Measurements from ENCODE around the gene KLRF1.

The KLRF1 gene

DNA sequence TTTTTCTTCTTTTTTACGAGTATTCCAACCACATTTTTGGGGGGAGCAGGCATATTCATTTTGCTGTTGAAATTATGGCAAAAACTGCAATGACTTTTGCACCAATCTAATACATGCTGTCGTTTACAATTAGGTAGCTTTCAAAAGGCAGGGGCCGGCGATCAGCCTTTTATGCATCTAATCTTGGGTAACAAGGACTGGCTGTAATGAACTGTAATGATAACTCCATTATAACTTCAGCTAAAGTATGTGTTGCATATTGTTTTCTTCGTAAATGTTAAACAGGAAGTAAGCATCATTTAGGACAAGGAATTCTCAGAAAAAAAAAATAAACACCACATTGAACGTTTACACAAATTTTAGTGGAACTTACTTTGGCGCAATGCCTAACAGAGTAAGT lies 30.3 kb upstream of the KLRF1 start:
- H3K9me3 Mint-ChIP-seq = peaks cover 3% of the 10 kb centered on the region
- DNase-seq (ENCODE audit: low spot score in 2 of 2) (no peak), ATAC-seq (no peak)
- H3K27ac Mint-ChIP-seq = peak overlapping the region; percentile 78
- peak overlapping the region; percentile 63 for H3K4me3 Mint-ChIP-seq
- H3K4me1 Mint-ChIP-seq = peaks cover 48% of the 10 kb centered on the region
- peaks cover 17% of the 10 kb centered on the region for H3K36me3 Mint-ChIP-seq

DNA sequence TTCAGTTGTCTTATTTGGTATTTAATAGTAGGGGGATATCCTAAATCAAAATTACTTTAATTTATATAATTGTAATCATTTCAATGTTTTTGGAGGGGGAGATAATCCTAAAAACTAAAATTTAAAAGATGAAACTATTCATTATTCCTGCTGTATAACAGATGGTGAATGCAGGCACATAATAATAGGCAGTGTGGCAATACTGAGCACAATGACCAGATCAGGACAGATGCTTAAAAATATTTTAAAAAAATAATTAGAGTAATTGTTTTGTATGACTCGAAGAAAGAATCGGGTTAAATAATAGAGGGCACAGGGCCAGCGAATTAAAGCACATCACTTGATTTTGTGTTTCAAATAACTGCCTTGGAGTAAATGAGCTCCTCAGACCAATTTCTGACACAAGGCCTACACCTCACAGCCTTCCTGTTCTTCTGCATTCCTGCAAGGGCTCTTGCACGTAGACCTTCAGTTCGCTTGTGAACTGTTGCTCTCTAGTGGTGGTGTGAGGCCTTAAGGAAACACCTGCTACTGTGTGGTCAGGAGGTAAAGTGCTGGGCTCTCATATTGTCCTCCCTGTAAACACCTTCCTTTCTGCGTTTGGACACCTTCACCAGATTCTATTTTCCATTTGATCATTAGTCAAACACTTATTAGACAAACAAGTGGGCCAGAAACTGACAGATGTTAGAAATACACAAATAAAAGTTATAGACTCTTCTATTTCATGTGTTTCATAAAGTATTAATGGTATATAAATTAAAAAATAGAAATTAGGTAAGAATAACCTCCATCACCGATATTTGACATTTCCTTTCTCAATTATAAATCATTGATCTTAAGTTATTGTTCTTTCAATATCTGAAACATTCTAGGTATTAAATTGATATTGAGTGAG lies 29.3 kb upstream of the KLRF1 start:
- peak overlapping the region; percentile 22 for H3K4me3 Mint-ChIP-seq
- peak overlapping the region; percentile 78 for H3K27ac Mint-ChIP-seq
- DNase-seq (ENCODE audit: low spot score in 2 of 2) (peak; percentile 28 to 68), ATAC-seq (peak; percentile 96)
- H3K4me1 Mint-ChIP-seq = peaks cover 45% of the 10 kb centered on the region
- H3K9me3 Mint-ChIP-seq = peaks cover 3% of the 10 kb centered on the region
- peaks cover 17% of the 10 kb centered on the region for H3K36me3 Mint-ChIP-seq

DNA sequence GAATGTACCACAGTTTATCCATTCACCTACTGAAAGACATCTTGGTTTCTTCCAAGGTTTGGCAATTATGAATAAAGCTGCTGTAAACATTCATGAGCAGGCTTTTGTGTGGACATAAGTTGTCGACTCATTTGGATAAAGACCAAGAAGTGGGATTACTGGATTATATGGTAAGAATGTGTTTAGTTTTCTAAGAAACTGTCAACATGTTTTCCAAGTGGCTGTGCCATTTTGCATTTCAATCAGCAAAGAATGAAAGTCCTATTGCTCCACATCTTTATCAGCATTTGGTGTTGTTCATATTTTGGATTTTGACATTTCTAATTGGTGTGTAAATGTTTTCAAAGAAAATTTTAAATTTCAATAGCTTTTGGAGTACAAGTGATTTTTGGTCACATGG lies 27.3 kb upstream of the KLRF1 start:
- no peaks in the 10 kb centered on the region for H3K9me3 Mint-ChIP-seq
- peaks cover 11% of the 10 kb centered on the region for H3K36me3 Mint-ChIP-seq
- H3K4me1 Mint-ChIP-seq = peaks cover 27% of the 10 kb centered on the region
- no peak overlapping the region for H3K27ac Mint-ChIP-seq
- H3K4me3 Mint-ChIP-seq = no peak overlapping the region
- DNase-seq (ENCODE audit: low spot score in 2 of 2) (no peak), ATAC-seq (no peak)

DNA sequence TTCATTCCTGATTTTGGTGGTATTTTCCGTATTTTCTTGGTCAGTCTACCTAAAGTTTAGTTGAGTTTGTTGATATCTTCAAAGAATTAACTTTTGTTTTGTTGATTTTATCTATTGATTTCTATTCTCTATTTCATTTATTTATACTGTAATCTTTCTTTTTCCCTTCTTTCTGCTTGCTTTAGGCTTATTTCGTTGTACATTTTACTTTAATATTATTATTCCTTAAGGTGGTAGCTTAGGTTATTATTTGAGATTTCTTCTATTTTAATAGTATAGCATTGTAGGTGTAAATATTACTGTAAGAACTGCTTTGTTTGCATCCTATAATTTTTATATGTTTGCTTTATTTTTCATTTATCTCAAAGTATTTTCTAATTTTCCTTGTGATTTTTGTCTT lies 21.4 kb upstream of the KLRF1 start:
- no peak overlapping the region for H3K27ac Mint-ChIP-seq
- peaks cover 4% of the 10 kb centered on the region for H3K4me1 Mint-ChIP-seq
- DNase-seq (ENCODE audit: low spot score in 2 of 2) (no peak), ATAC-seq (no peak)
- no peak overlapping the region for H3K4me3 Mint-ChIP-seq
- H3K36me3 Mint-ChIP-seq = no peaks in the 10 kb centered on the region
- no peaks in the 10 kb centered on the region for H3K9me3 Mint-ChIP-seq

DNA sequence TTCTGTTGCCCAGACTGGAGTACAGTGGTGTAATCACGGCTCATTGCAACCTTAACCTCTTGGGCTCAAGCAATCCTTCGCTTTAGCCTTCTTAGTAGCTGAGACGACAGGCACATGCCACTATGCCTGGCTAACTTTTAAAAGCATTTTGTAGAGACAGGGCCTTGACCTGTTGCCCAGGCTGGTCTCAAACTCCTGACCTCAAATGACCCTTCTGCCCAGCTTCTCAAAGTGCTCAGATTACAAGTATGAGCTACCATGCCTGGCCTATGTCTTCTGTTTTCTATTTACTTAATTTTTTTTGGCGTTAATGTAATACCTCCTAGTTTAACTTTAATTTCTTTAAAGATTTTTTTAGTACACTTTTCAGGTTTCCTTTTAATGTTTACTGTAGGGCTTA lies 20.6 kb upstream of the KLRF1 start:
- no peak overlapping the region for H3K27ac Mint-ChIP-seq
- no peak overlapping the region for H3K4me3 Mint-ChIP-seq
- ATAC-seq = no peak
- H3K9me3 Mint-ChIP-seq = no peaks in the 10 kb centered on the region
- peaks cover 4% of the 10 kb centered on the region for H3K4me1 Mint-ChIP-seq
- H3K36me3 Mint-ChIP-seq = no peaks in the 10 kb centered on the region
- no peak for DNase-seq (ENCODE audit: low spot score in 2 of 2)

DNA sequence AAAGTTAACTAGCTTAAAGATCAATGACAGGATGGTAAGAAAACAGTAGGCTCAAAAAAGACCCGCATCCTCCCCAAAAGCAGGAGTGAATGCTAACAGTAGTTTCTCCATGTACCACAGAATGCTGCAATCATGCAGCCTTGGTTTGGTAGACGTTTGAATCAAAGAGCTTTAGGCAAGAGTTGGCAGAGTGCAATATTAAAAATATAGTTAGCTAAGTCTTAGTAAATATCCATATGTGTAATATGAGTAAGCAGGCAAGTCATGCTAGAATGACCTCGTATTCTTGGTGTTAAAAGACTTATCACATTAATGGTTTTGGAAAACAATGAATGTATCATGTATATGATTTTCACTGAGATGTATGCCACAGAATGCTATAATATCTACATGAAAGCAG lies 18.8 kb upstream of the KLRF1 start:
- H3K36me3 Mint-ChIP-seq = no peaks in the 10 kb centered on the region
- H3K4me3 Mint-ChIP-seq = no peak overlapping the region
- H3K9me3 Mint-ChIP-seq = no peaks in the 10 kb centered on the region
- DNase-seq (ENCODE audit: low spot score in 2 of 2) (no peak), ATAC-seq (no peak)
- no peak overlapping the region for H3K27ac Mint-ChIP-seq
- peaks cover 4% of the 10 kb centered on the region for H3K4me1 Mint-ChIP-seq

DNA sequence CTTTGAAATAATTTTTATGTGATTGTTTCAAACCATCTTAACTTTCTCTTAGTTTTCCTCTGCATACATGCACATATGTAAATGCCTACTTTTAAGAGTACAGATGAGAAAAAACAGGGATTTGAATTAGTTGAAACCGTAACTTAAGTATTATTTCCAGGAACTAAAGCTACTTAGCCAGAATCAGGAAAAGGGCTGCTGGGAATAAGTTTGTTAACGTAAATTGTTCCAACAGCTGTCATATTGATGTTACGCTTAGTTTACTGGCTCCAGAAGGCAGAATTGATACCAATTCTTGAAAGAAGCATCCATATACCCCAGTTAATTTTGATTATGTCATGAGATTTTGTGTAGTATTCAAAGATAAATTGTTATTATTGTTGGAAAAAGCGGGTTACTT lies 17.9 kb upstream of the KLRF1 start:
- H3K4me3 Mint-ChIP-seq = no peak overlapping the region
- no peak overlapping the region for H3K27ac Mint-ChIP-seq
- ATAC-seq = no peak
- no peaks in the 10 kb centered on the region for H3K9me3 Mint-ChIP-seq
- no peak for DNase-seq (ENCODE audit: low spot score in 2 of 2)
- no peaks in the 10 kb centered on the region for H3K36me3 Mint-ChIP-seq
- peaks cover 13% of the 10 kb centered on the region for H3K4me1 Mint-ChIP-seq

DNA sequence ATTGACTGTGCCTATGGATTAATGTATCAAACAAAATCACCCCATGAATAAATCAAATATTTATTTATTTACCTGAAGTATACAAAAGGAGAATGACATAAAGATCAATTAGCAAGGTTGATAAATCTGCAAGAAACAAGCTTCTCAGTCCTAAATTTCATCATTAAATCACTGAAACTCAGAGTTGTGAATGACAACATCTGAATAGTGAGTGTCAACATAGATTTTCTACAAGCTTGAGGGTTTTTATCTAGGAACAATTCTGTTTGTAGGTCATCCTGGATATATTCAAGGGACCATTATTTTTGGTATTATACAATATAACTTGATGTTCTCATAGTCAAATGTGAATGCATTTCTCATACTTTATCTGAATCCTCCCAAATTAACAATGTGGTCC lies 17.4 kb upstream of the KLRF1 start:
- Mint-ChIP-seq H3K36me3 (no peaks in the 10 kb centered on the region), H3K4me3 (no peak overlapping the region), H3K4me1 (peaks cover 13% of the 10 kb centered on the region), H3K27ac (no peak overlapping the region), H3K9me3 (no peaks in the 10 kb centered on the region)
- no peak for ATAC-seq
- no peak for DNase-seq (ENCODE audit: low spot score in 2 of 2)

DNA sequence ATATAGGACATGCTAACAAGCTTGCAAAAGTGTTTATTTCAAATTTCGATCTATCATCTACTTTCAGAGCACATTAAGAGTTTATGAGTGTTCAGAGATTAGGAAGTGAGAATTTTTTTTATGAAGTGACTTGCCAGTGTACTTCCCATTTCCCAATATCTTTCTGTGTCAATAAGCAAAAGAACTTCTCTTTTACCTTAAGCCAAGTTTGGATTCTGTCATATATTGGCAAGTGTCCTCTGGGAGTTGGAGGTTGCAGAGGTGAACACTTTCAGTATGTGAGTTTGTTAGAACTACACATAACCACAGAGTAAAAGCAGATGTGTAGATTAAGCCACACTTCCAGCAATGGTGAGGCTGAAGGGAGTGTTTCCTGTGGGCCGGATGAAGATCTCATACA lies 16.6 kb upstream of the KLRF1 start:
- Mint-ChIP-seq H3K9me3 (no peaks in the 10 kb centered on the region), H3K4me1 (peaks cover 13% of the 10 kb centered on the region), H3K36me3 (no peaks in the 10 kb centered on the region), H3K27ac (no peak overlapping the region), H3K4me3 (no peak overlapping the region)
- ATAC-seq (no peak), DNase-seq (ENCODE audit: low spot score in 2 of 2) (no peak)

DNA sequence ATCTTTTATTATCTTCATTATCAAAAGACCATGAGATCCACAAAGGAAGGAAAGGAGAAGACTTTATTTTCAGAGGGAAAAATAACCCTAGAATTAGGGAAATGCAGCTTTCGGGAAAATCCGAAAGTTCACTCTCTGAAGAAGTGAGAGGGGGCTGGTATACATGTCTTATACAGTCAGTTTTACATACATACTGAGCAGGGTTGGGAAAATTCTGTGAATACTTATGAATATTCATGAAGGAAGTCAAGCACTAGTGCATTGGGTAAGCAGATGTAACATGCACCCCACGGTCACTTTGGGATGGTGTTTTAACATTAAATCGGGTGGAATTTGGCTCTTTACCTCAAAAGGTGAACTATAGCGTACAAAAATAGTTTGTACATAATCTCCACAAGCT lies 15.7 kb upstream of the KLRF1 start:
- Mint-ChIP-seq H3K4me3 (no peak overlapping the region), H3K27ac (no peak overlapping the region), H3K36me3 (no peaks in the 10 kb centered on the region), H3K4me1 (peaks cover 13% of the 10 kb centered on the region), H3K9me3 (no peaks in the 10 kb centered on the region)
- ATAC-seq (no peak), DNase-seq (ENCODE audit: low spot score in 2 of 2) (no peak)

DNA sequence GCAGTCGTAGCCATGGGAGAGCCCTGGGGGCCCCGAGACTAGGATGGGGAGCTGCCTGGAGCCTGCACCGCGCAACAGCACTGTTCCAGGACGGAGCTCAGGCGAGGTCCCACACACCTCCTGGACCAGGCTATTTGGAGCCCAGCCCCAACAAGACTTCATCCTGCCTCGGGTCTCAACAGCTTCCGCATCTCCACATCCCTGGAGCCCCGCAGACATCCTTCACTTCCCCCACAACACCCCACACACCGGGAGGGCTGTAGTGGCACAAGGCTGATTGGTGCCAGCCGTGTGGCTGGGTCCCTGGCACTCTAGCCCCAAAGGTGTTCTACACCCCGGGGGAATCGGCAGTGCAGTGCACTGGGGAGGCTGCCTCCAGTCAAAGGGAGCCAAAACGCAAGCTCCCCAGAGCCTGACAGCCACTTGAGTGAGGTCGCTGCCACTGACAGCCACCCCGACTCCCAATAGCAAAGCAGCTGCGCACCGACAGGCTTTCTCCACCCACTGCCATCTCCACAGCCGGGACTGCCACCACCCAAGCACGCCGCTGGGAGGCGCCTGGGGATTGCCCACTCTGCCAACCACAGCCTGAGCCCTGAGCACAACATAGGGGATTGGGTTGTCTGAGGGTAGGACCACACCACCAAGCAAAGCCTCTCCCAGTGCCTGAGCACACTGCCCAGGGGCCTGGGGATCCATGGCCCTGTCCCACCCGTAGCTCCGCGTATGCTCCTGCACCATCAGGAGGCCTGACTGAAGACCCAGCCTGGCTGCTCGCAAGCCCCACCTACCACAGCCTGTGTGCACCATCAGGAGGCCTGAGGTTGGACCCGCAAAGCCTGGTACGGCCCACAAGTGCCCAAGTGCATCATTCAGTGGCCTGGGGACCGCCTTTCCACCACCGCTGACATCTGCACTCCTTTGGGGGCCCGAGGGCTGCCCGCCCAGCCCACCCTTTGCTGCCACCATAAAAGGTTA lies 13.2 kb upstream of the KLRF1 start:
- Mint-ChIP-seq H3K27ac (no peak overlapping the region), H3K36me3 (no peaks in the 10 kb centered on the region), H3K4me3 (peak overlapping the region; percentile 87), H3K9me3 (no peaks in the 10 kb centered on the region), H3K4me1 (peaks cover 23% of the 10 kb centered on the region)
- DNase-seq (ENCODE audit: low spot score in 2 of 2) (peak; percentile 95 to 97), ATAC-seq (peak; percentile 98)

DNA sequence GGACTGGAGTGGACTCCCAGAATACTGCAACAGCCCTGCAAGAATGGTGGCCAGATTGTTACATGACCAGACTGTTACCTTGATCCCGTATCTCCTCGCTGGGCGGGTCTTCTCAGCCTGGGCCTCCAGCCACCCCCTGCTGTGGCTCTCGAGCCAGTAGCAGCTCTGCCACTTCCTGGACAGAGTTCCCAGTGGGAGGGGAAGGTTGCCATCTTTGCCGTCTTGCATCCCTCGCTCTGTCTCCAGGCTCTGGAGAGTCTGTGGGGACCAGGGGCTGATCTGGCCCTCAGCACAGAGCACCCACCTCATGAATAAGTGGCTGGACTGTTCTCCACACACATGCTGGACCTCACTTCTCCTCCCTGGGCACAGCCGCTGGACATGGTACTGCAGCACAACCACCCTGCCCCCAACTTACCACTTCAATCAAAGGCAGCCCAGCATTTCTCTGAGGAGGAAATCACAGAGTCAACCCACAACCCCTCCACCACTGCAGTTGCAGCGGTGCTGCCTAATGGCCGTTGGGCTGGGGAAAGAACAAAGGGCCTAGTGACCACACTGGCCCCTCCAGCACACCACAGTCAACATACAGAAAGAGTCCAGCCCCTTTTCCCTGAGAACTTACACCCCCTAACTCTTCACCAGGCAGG lies 6.9 kb upstream of the KLRF1 start:
- no peaks in the 10 kb centered on the region for H3K36me3 Mint-ChIP-seq
- H3K4me1 Mint-ChIP-seq = peaks cover 42% of the 10 kb centered on the region
- no peak overlapping the region for H3K4me3 Mint-ChIP-seq
- ATAC-seq (no peak), DNase-seq (ENCODE audit: low spot score in 2 of 2) (no peak)
- peak overlapping the region; percentile 29 for H3K27ac Mint-ChIP-seq
- peaks cover 3% of the 10 kb centered on the region for H3K9me3 Mint-ChIP-seq

DNA sequence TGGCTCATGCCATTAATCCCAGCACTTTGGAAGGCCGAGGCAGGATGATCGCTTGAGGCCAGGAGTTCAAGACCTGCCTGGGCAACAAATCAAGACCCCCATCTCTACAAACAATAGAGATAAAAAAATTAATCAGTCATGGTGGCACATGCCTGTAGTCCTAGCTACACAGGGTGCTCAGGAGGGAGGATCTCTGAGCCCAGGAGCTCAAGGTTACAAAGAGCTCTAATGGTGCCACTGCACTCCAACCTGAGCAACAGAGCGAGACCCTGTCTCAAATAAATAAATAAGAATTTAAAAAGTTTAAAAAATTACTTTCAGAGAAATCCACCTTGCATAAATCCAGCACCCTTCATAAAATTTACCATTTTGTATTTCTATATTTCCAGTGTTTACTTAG lies 2.2 kb downstream of the KLRF1 start:
- DNase-seq (ENCODE audit: low spot score in 2 of 2) (no peak), ATAC-seq (no peak)
- peaks cover 6% of the 10 kb centered on the region for H3K36me3 Mint-ChIP-seq
- peak overlapping the region; percentile 43 for H3K4me3 Mint-ChIP-seq
- H3K4me1 Mint-ChIP-seq = peaks cover 20% of the 10 kb centered on the region
- peak overlapping the region; percentile 88 for H3K27ac Mint-ChIP-seq
- H3K9me3 Mint-ChIP-seq = no peaks in the 10 kb centered on the region

DNA sequence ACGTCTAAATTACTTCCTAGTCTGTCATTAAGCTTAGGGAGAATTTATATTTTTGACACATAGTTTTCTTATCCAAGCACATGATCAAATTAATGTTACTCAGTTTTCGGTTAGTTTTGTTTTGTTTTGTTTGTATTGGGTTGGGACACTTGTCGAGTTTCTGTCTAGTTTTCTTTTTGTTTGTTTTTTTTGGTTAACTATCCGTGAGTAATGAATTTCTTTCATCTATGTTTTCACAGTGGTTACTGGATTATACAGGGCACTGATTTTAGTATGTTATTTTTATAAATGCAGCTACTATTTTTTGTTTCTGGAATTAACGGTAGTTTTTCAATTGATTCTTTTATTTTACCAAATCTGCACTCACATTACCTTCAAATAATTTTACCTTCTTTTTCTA lies 2.7 kb downstream of the KLRF1 start:
- H3K36me3 Mint-ChIP-seq = peaks cover 6% of the 10 kb centered on the region
- ATAC-seq (no peak), DNase-seq (ENCODE audit: low spot score in 2 of 2) (no peak)
- peaks cover 15% of the 10 kb centered on the region for H3K4me1 Mint-ChIP-seq
- H3K9me3 Mint-ChIP-seq = no peaks in the 10 kb centered on the region
- peak overlapping the region; percentile 88 for H3K27ac Mint-ChIP-seq
- H3K4me3 Mint-ChIP-seq = peak overlapping the region; percentile 43

DNA sequence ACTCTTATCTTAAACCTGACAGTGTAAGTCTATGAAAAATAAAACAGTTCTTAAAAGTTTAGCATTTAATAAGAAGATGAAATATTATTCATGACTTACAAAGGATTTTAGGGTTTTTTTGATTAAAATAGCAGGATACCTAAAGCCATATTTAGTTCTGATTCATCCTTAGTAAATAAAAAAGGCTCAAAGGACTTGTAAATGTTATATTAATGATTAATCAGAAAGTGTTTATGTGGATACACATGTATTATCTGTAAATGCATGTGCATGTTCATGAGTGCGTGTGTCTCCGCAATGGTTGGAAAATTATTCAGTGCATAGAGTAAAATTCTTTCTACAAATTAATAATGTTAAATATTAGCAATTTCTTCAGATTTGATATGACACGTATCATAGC lies 4.4 kb downstream of the KLRF1 start:
- Mint-ChIP-seq H3K4me3 (no peak overlapping the region), H3K4me1 (peaks cover 1% of the 10 kb centered on the region), H3K36me3 (peaks cover 1% of the 10 kb centered on the region), H3K27ac (no peak overlapping the region), H3K9me3 (no peaks in the 10 kb centered on the region)
- DNase-seq (ENCODE audit: low spot score in 2 of 2) (no peak), ATAC-seq (no peak)

Data from stimulated activated effector memory CD8-positive, alpha-beta T cell treated with anti-CD3 and anti-CD28 coated beads, Interleukin-12 subunit alpha, Interleukin-12 subunit beta, amount 100 ng/mL, for 72 hours (primary cell).